GM19438 (cell line): ENCODE results near the gene CLDN12.

Experiments
- ATAC-seq: cut with Tn5 transposase; IDR thresholded peaks from one replicate; pipeline ENCODE4 v1.9.1; 2021; ENCODE audit warnings: low read depth; ENCODE audit not compliant: unreplicated experiment

The CLDN12 gene

GRCh38 chr7:90403174-90404113, at the start of gene CLDN12:
Gene CLDN12 (plus strand): TSS chr7:90403461. CDS start chr7:90412677, 9,216 bp downstream.
- peak; percentile 91 for ATAC-seq

DNA sequence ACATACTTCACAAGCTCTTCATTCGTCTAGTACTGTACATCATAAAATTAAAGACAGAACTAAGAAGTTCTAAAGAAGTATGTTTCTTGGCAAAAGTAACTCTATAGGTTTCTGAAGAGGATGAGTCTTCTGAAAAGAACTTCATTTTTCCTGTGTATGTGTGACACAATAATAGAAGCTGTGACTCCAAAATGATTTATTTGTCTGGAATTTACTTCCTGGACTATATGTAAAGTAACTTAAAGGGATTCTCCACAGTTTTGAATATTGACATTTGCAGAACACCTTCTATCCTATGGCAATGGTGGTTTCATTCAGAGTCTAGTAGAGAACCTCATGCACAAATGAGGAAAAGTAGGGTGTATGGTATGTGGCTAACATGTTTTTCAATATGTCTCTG, 19.8 kb upstream of the CLDN12 start:
- ATAC-seq = no peak

GRCh38 chr7:90383861-90384260, 19.4 kb upstream of the CLDN12 start:
- no peak for ATAC-seq

DNA sequence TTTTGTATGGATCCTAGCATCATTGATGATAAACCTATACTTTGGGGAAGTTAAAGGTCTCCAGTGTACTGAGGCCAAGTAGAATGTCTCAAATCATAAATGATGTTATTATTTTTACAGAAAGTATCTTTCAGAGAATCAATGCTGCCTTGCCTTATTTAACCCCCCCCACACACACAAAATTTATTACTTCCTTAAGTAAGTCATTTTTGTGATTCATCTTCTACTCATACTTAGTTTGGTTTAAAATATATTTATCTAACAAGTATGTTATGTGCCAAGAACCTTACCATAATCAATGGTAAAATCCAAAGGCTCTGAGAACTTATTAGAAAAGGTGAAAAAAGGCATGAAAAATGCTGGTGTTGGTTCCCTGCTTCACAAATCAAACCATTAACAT, 18.8 kb upstream of the CLDN12 start:
- no peak for ATAC-seq

GRCh38 chr7:90387470-90388240, 15.6 kb upstream of the CLDN12 start:
- no peak for ATAC-seq

- no peak for ATAC-seq
Measured at GRCh38 chr7:90390926-90391325, 12.3 kb upstream of the CLDN12 start.

GRCh38 chr7:90391488-90391887, 11.8 kb upstream of the CLDN12 start:
- ATAC-seq = no peak

- ATAC-seq = no peak
Measured at GRCh38 chr7:90396420-90396819, 6.8 kb upstream of the CLDN12 start.

GRCh38 chr7:90401989-90402388, 1.3 kb upstream of the CLDN12 start:
- ATAC-seq = no peak

DNA sequence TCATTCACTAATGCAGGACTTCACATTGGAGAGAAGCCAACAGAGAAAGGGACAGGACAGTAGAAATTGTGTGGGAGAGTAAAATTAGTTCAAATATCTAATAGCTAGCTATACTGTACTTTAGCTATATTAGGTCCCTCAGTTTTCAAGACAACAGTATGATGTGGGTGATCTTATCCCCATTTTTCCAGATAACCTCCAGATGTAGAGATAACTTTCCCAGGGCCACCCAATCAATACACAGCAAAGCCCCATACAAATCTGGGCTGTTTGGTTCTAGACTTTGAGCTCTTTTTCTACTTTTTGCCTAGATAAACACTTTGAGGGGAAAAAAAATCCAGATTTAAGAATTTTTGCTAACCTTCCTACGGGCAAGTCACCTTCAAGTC, 482 bp upstream of the CLDN12 start:
- no peak for ATAC-seq

DNA sequence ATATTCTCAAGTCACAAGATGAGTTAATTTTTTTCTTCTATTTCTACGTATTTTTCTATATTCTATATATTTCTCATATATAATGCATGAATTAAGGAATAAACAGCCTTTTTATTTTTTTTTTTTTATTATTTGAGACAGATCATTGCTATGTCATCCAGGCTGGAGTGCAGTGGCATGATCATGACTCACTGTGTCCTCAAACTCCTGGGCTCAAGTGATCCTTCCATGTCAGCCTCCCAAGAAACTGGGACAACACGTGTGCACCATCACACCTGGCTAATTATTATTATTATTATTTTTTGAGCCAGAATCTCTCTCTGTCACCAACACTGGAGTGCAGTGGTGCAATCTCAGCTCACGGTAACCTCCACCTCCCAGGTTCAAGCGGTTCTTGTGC, 1.5 kb downstream of the CLDN12 start:
- ATAC-seq = no peak

DNA sequence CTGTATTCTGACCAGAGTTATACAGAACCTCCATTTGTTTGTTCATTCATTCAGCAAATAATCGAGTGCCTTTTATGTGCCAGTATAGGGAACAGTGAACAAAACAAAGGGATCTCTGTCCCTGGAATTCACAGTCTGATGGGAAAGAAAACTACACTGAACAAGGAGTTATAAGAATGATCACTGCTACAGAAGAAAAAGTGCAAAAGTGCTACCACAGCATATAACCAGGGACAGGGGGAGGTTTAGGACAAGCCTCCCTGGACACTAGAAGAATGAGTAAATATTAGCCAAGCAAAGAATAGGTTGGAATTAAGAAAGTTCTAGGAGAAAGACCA, 4.2 kb downstream of the CLDN12 start:
- ATAC-seq = no peak

- no peak for ATAC-seq
Measured at GRCh38 chr7:90408142-90408541, 4.9 kb downstream of the CLDN12 start.

- ATAC-seq = no peak
Measured at GRCh38 chr7:90409667-90410066, 6.4 kb downstream of the CLDN12 start.

GRCh38 chr7:90411510-90411909, 8.2 kb downstream of the CLDN12 start:
- ATAC-seq = no peak

DNA sequence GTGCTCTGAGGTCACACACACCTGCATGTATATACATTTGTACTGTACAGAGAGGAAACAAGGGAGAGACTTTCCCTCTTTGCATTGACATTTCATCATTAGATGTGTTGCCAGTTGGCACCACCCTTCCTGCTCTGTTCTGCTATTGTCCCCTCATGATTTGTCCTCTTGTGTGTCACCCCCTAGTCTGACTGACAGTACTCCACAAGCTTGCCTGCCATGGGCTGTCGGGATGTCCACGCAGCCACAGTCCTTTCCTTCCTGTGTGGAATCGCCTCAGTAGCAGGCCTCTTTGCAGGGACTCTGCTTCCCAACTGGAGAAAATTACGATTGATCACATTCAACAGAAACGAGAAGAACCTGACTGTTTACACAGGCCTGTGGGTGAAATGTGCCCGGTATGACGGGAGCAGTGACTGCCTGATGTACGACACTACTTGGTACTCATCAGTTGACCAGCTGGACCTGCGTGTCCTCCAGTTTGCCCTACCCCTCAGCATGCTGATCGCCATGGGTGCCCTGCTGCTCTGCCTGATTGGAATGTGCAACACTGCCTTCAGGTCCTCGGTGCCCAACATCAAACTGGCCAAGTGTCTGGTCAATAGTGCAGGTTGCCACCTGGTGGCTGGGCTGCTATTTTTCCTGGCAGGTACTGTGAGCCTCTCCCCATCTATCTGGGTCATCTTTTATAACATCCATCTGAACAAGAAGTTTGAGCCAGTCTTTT, 9.4 kb downstream of the CLDN12 start:
- peak; percentile 59 for ATAC-seq

DNA sequence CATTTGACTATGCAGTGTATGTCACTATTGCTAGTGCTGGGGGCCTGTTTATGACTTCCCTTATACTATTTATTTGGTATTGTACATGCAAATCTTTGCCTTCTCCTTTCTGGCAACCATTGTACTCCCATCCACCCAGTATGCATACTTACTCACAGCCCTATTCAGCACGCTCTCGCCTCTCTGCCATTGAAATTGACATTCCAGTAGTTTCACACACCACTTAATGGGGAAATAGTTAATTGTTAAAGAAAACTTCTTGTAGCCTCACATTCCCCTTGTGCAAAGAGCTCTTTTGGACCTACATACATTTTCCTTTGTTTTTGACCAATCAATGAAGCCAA, 9.9 kb downstream of the CLDN12 start:
- no peak for ATAC-seq

GRCh38 chr7:90421651-90422050, 18.4 kb downstream of the CLDN12 start:
- no peak for ATAC-seq

GRCh38 chr7:90424720-90425119, 21.5 kb downstream of the CLDN12 start:
- no peak for ATAC-seq

GRCh38 chr7:90425376-90425775, 22.1 kb downstream of the CLDN12 start:
- no peak for ATAC-seq
